ENCODE measurements around the gene PES1. TPM values are rescaled to one million over a fixed set of nuclear protein-coding genes. Genes with fewer than 3 reads are reported as not detected.
"Not testable (repeated sequence)": the region's sequence is repeated elsewhere in the genome, so short reads cannot be mapped to it uniquely, and the experiment has no call there.

The PES1 gene
- total RNA-seq, 4 donors from 2014 or later: 50.9 to 99.2 (median 54.0) TPM

GRCh38 chr22:30601464-30601863 lies 9.8 kb upstream of the PES1 start:
- no peak for TF ChIP-seq CTCF (IDR thresholded peaks at IDR 0.05)
- no peak for DNase-seq (ENCODE audit: low spot score)

GRCh38 chr22:30600921-30601320 lies 9.2 kb upstream of the PES1 start:
- TF ChIP-seq CTCF (IDR thresholded peaks at IDR 0.05): no peak
- ATAC-seq (ENCODE audit: low FRiP score): no peak

More at GRCh38 chr22:30601464-30601863, 9.8 kb upstream of the PES1 start:
- no peak for ATAC-seq (ENCODE audit: low FRiP score)

GRCh38 chr22:30598986-30599385 lies 7.3 kb upstream of the PES1 start:
- TF ChIP-seq CTCF (IDR thresholded peaks at IDR 0.05): no peak
- no peak for ATAC-seq (ENCODE audit: low FRiP score)

More at GRCh38 chr22:30600921-30601320, 9.2 kb upstream of the PES1 start:
- DNase-seq (ENCODE audit: low spot score): no peak

GRCh38 chr22:30596886-30597285 lies 5.2 kb upstream of the PES1 start:
- TF ChIP-seq CTCF (IDR thresholded peaks at IDR 0.05): no peak

More at GRCh38 chr22:30598986-30599385, 7.3 kb upstream of the PES1 start:
- DNase-seq (ENCODE audit: low spot score): no peak

GRCh38 chr22:30596199-30596598 lies 4.5 kb upstream of the PES1 start:
- no peak for TF ChIP-seq CTCF (IDR thresholded peaks at IDR 0.05)
- DNase-seq (ENCODE audit: low spot score) (no peak), ATAC-seq (ENCODE audit: low FRiP score) (no peak)

More at GRCh38 chr22:30596886-30597285, 5.2 kb upstream of the PES1 start:
- DNase-seq (ENCODE audit: low spot score) (no peak), ATAC-seq (ENCODE audit: low FRiP score) (no peak)

GRCh38 chr22:30592360-30592713 lies 627 bp upstream of the PES1 start:
- ATAC-seq (ENCODE audit: low FRiP score); DNase-seq (ENCODE audit: low spot score): not testable (repeated sequence)

- DNase-seq (ENCODE audit: low spot score): no peak
- ATAC-seq (ENCODE audit: low FRiP score): no peak
- no peak for TF ChIP-seq CTCF (IDR thresholded peaks at IDR 0.05)
Observed at GRCh38 chr22:30591191-30591587, 521 bp downstream of the PES1 start.

GRCh38 chr22:30586414-30586813 lies 5.3 kb downstream of the PES1 start:
- no peak for DNase-seq (ENCODE audit: low spot score)

More at GRCh38 chr22:30586414-30586813, 5.3 kb downstream of the PES1 start:
- no peak for ATAC-seq (ENCODE audit: low FRiP score)
- no peak for TF ChIP-seq CTCF (IDR thresholded peaks at IDR 0.05)

Measured in omental fat pad (tissue), 4 donors.